M059J (cell line): ENCODE results near the gene SPATA32. TPM values are rescaled to one million over a fixed set of nuclear protein-coding genes. Genes with fewer than 3 reads are reported as not detected.

Experiments used
- total RNA-seq: library from RNA; depleted of rRNA; stranded (reverse); fragments of >200 nt; shearing (Covaris generic); gene quantifications from 2 replicates; pipeline ENCODE4 v1.2.3, GENCODE V29; 2014; rRNA removed

Gene SPATA32
- total RNA-seq, 1 experiment from 2014 or later = not detected

Other genes with a start within 250 kb of the SPATA32 start
- gene DCAKD, start 210.5 kb downstream of the SPATA32 start, total RNA-seq = 19.2 and 22.2 TPM in 2 replicates
- gene NMT1, start 200.8 kb downstream of the SPATA32 start, total RNA-seq = 83.4 and 95.0 TPM in 2 replicates
- 31.2 and 36.3 TPM in 2 replicates for gene PLCD3, start 129.6 kb downstream of the SPATA32 start, total RNA-seq
- gene ACBD4, start 126.4 kb downstream of the SPATA32 start, total RNA-seq = 1.5 and 3.7 TPM in 2 replicates
- gene HEXIM1, start 113.6 kb downstream of the SPATA32 start, total RNA-seq = 3.4 and 8.0 TPM in 2 replicates
- 3.2 and 7.0 TPM in 2 replicates for gene HEXIM2, start 100.2 kb downstream of the SPATA32 start, total RNA-seq
- gene FMNL1, start 40.2 kb downstream of the SPATA32 start, total RNA-seq = 3.1 and 5.6 TPM in 2 replicates
- 5.3 and 10.1 TPM in 2 replicates for gene MAP3K14, start 54.9 kb upstream of the SPATA32 start, total RNA-seq
- gene ARHGAP27, start 170.8 kb upstream of the SPATA32 start, total RNA-seq = 0.91 and 3.3 TPM in 2 replicates
- gene PLEKHM1, start 228.6 kb upstream of the SPATA32 start, total RNA-seq = 9.9 and 31.3 TPM in 2 replicates